Activated CD4-positive, alpha-beta memory T cell treated with anti-CD3 and anti-CD28 coated beads for 36 hours (primary cell): ENCODE data around the gene TMEM131L. TPM values are rescaled to one million over a fixed set of nuclear protein-coding genes. Genes with fewer than 3 reads are reported as not detected.
"Not testable (repeated sequence)": the region's sequence is repeated elsewhere in the genome, so short reads cannot be mapped to it uniquely, and the experiment has no call there.

Experiments
- CTCF ChIA-PET: fragments of 350-600 bp; sonication (Branson Sonifier 250); formaldehyde crosslinking; loops from one replicate; lab custom pipeline; 2021; ENCODE audit warnings: antibody characterized with exemption, inconsistent platforms; lab: Charles Lee
- POLR2A ChIA-PET: fragments of 350-600 bp; sonication (Branson Sonifier 250); formaldehyde crosslinking; loops from one replicate; lab custom pipeline; 2021; ENCODE audit warnings: antibody characterized with exemption; lab: Charles Lee
- DNase-seq: peaks from one replicate; pipeline ENCODE4 v3.0.0-alpha.2; 2020
- H3K27ac Mint-ChIP-seq: one replicate; pipeline ENCODE4 v1.8.0; 2021; ENCODE audit warnings: mixed read lengths
- H3K27me3 Mint-ChIP-seq: one replicate; pipeline ENCODE4 v1.8.0; 2021; ENCODE audit warnings: mixed read lengths
- H3K36me3 Mint-ChIP-seq: one replicate; pipeline ENCODE4 v1.8.0; 2021; ENCODE audit warnings: mixed read lengths
- H3K4me1 Mint-ChIP-seq: one replicate; pipeline ENCODE4 v1.8.0; 2021; ENCODE audit warnings: low read depth, mixed read lengths
- H3K4me3 Mint-ChIP-seq: one replicate; pipeline ENCODE4 v1.8.0; 2021; ENCODE audit warnings: mild to moderate bottlenecking, mixed read lengths
- H3K9me3 Mint-ChIP-seq: one replicate; pipeline ENCODE4 v1.8.0; 2021; ENCODE audit warnings: mixed read lengths
- intact Hi-C: fragments of 100-400 bp; cut with micrococcal nuclease; formaldehyde crosslinking; loops from one replicate; pipeline ENCODE4 v1.15.1; 2023
- total RNA-seq, 2 experiments: library from RNA; stranded (reverse); gene quantifications; one replicate each; pipeline ENCODE4 v1.2.3, GENCODE V29; 2021

Gene TMEM131L
- total RNA-seq, 2 experiments from 2014 or later: 32.7 to 33.3 TPM

DNA sequence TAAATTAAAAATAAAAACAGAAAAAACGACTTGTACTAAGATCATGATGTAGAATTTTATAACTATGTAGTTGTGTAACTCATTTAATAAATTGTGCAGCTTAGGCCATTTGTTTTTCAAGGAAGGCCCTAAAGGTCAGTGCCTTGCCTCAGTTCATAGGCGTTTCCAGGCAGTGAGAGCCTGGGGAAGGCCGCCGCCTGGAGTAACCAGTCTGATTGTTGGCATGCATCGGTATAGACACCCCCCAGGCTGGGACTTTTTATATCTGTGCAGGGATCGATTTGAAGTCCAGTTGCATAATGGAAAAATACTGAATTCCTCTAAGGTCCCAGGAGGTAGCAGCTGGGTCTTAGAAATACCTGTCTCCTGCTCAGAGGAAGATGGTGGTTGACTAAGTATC lies 77.2 kb downstream of the TMEM131L start:
- H3K27ac Mint-ChIP-seq: no peak overlapping the region
- peaks cover 56% of the 10 kb centered on the region for H3K4me1 Mint-ChIP-seq
- no peaks in the 10 kb centered on the region for H3K9me3 Mint-ChIP-seq
- ChIA-PET CTCF (interaction anchor here (0.8 to 2.0 kb wide), 3 partner anchors 65 to 110 kb away, joined by 3 to 6 read pairs (median 6); partner anchors contain the start of gene TMEM131L), POLR2A (no interaction called here)
- no peak for DNase-seq
- H3K4me3 Mint-ChIP-seq: no peak overlapping the region
- peaks cover 2% of the 10 kb centered on the region for H3K36me3 Mint-ChIP-seq
- intact Hi-C loops: no loop called here
- no peaks in the 10 kb centered on the region for H3K27me3 Mint-ChIP-seq

DNA sequence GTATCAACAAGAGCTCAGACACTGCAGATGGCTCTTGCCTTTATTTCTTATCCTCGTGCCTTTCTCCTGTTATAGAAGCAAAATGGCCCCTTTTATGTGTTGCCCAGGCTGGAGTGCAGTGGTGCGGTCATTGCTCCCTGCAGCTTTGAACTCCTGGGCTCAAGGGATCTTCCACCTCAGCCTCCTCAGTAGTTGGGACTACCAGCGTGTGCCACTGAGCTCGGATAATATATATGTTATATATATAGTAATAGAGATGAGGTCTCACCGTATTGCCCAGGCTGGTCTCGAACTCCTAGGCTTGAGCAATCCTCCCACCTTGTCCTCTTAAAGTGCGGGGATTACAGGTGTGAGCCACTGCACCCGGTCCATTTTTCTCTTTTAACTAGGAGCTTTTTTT lies 79.7 kb downstream of the TMEM131L start:
- POLR2A ChIA-PET: no interaction called here
- intact Hi-C loops: no loop called here
- peaks cover 51% of the 10 kb centered on the region for H3K4me1 Mint-ChIP-seq
- no peak overlapping the region for H3K4me3 Mint-ChIP-seq
- no peak overlapping the region for H3K27ac Mint-ChIP-seq
- no peak for DNase-seq
- CTCF ChIA-PET: interaction anchor here (0.6 to 1.1 kb wide), 4 partner anchors 28 to 403 kb away, joined by 3 to 4 read pairs (median 4); no protein-coding TSS in a partner anchor
- no peaks in the 10 kb centered on the region for H3K9me3 Mint-ChIP-seq
- peaks cover 4% of the 10 kb centered on the region for H3K36me3 Mint-ChIP-seq
- H3K27me3 Mint-ChIP-seq: no peaks in the 10 kb centered on the region

DNA sequence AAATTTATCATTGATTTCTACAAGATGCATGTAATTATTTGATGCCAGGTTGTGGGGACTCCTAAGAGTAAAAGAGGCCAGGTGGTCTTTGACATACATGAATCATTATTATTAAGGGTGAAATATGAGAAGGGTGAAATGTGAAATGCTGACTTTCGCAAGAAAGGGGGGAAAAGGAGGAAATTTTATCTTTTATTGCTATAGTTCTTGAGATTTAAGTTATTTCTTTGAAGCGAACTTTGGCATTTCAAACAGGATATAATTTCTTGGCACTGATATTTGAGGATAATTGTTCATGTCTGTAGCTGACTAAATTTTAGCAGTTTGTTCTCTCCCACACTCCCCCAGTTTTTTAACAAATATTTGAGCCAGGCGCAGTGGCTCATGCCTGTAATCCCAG lies 80.1 kb downstream of the TMEM131L start:
- POLR2A ChIA-PET: no interaction called here
- peaks cover 47% of the 10 kb centered on the region for H3K4me1 Mint-ChIP-seq
- no peaks in the 10 kb centered on the region for H3K9me3 Mint-ChIP-seq
- intact Hi-C loops: no loop called here
- H3K36me3 Mint-ChIP-seq: peaks cover 8% of the 10 kb centered on the region
- H3K27me3 Mint-ChIP-seq: no peaks in the 10 kb centered on the region
- CTCF ChIA-PET: interaction anchor here (0.6 to 1.1 kb wide), 2 partner anchors 28 to 201 kb away, joined by 4 read pairs; no protein-coding TSS in a partner anchor
- H3K27ac Mint-ChIP-seq: no peak overlapping the region
- no peak overlapping the region for H3K4me3 Mint-ChIP-seq
- DNase-seq: no peak

DNA sequence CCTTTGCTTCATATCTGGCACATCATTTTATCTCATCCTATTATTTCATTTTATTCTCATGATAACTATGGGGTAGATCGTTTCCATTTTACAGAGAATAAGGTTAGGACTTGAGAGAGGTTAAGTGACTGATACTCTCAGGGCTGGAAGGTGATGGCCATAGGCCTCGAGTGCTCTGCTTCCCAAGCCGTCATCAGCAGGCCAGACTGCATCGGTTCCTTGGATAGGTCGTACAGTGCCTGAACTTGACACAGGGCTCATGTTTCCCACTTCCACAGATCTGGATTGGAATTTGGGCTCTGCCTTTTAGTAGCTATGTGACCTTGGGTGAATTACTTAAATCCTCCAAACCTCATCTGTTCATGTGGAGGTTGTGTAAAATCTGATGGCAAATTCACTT lies 81.4 kb downstream of the TMEM131L start:
- Mint-ChIP-seq H3K9me3 (no peaks in the 10 kb centered on the region), H3K4me3 (no peak overlapping the region), H3K4me1 (peaks cover 34% of the 10 kb centered on the region), H3K27me3 (no peaks in the 10 kb centered on the region), H3K36me3 (peaks cover 8% of the 10 kb centered on the region), H3K27ac (no peak overlapping the region)
- intact Hi-C loops: no loop called here
- ChIA-PET POLR2A (interaction anchor here (1.1 kb wide), 1 partner anchor 59 kb away, joined by 3 read pairs; no protein-coding TSS in a partner anchor), CTCF (interaction anchor here (1.8 kb wide), 1 partner anchor 82 kb away, joined by 6 read pairs; the partner anchor contains the start of gene TMEM131L)
- DNase-seq: no peak

DNA sequence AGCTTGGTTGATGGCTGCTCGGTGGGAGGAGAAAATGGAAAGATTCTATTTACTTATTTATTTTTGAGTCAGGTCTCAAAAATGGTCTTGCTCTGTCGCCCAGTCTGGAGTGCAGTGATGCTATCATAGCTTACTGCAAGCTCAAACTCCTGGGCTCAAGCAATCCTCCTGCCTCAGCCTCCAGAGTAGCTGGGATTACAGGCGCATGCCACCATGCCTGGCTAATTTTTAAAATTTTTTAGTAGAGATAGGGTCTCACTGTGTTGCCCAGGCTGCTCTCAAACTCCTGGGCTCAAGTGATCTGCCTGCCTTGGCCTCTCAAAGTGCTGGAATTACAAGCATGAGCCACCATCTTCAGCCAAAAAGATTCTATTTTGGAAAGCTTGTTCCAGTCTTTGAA lies 82.7 kb downstream of the TMEM131L start:
- POLR2A ChIA-PET: interaction anchor here (0.9 to 1.4 kb wide), 3 partner anchors 20 to 83 kb away, joined by 3 to 5 read pairs (median 4); partner anchors contain the start of gene TMEM131L
- intact Hi-C loops: loop anchor here (2.0 kb wide), 1 partner anchor 20 kb away; no protein-coding TSS in a partner anchor
- CTCF ChIA-PET: interaction anchor here (0.9 to 1.8 kb wide), 7 partner anchors 18 to 116 kb away, joined by 3 to 9 read pairs (median 6); partner anchors contain the start of gene TMEM131L
- not testable (repeated sequence) for H3K27ac Mint-ChIP-seq, H3K4me3 Mint-ChIP-seq, DNase-seq, H3K9me3 Mint-ChIP-seq, H3K27me3 Mint-ChIP-seq
- Mint-ChIP-seq H3K36me3 (peaks cover 12% of the 10 kb centered on the region), H3K4me1 (peaks cover 37% of the 10 kb centered on the region)

DNA sequence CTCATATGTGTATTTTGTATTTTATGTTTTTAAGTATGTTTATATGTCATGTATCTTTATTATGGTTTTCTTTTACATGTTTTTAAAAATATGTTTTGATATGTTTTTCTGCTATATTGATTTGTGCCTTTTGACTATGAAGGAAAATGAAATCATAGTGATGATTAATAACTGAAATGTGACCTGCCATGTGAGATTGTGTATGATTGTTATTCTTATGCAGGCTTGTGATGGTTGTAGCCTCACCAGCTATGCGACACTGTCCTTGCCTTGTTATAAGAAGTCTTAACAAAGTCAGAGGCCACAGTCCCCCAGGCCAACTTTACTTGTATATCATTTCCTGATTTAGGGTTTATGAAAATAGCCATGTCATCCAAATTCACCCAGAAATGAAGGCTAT lies 83.2 kb downstream of the TMEM131L start:
- H3K9me3 Mint-ChIP-seq: no peaks in the 10 kb centered on the region
- DNase-seq: peak; percentile 31
- H3K36me3 Mint-ChIP-seq: peaks cover 11% of the 10 kb centered on the region
- intact Hi-C loops: loop anchor here (2.0 kb wide), 1 partner anchor 21 kb away; no protein-coding TSS in a partner anchor
- ChIA-PET CTCF (interaction anchor here (0.9 to 1.8 kb wide), 6 partner anchors 18 to 116 kb away, joined by 3 to 9 read pairs (median 6); partner anchors contain the start of gene TMEM131L), POLR2A (interaction anchor here (1.4 kb wide), 2 partner anchors 20 to 83 kb away, joined by 4 to 5 read pairs; partner anchors contain the start of gene TMEM131L)
- H3K4me1 Mint-ChIP-seq: peaks cover 36% of the 10 kb centered on the region
- H3K27me3 Mint-ChIP-seq: no peaks in the 10 kb centered on the region
- peak overlapping the region; percentile 1 for H3K27ac Mint-ChIP-seq
- H3K4me3 Mint-ChIP-seq: no peak overlapping the region

DNA sequence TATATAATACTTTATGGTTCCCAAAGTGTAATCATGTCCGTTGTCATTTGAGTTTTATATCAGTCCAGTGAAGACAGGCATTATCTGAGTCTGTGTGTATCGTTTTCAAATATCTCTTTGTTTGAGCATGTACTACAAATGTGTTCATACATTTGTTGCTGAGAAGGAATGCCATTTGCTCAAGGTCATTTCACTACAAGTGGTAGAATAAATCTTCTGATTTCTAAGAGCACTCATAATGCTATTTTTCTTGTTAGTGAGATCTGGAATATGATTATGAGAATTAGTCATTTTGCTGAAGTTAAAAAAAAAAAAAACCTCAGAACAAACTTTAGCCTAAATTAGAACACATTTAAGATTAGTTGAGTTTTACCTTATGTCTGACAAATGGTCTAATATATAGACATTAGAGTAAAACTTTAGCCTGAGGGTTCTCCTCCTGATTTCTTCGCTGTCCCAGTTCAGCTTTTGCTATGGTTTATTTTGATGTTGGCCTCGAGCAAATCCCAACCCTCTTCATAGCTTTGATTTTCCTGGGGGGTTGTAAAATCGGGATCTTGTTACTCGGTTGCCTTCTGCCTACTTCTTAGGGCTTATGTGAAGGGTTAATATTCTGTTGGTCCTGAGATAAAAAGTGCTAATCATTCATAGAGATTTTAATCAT lies 87.1 kb downstream of the TMEM131L start:
- ChIA-PET CTCF (interaction anchor here (1.0 to 1.4 kb wide), 2 partner anchors 85 to 227 kb away, joined by 3 read pairs; no protein-coding TSS in a partner anchor), POLR2A (no interaction called here)
- Mint-ChIP-seq H3K4me1 (peaks cover 45% of the 10 kb centered on the region), H3K27me3 (no peaks in the 10 kb centered on the region), H3K27ac (no peak overlapping the region), H3K4me3 (no peak overlapping the region), H3K36me3 (peaks cover 18% of the 10 kb centered on the region), H3K9me3 (no peaks in the 10 kb centered on the region)
- no peak for DNase-seq
- intact Hi-C loops: no loop called here

DNA sequence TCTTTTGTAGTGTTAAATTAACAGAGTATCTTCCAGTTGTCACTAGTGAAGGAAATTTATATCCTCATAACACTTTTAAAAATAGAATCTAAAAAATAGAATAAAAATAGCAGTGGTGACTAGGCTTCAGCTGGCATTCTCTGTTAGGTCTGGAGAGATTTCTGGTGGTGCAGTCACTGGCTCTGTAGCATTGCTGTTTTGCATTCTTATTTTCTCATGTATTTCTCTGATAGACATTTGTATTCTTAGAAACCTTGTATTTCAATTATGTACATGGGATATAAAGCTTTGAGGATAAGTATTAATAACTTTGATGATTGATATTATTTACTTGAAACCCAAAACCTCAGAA lies 87.6 kb downstream of the TMEM131L start:
- CTCF ChIA-PET: interaction anchor here (1.4 kb wide), 1 partner anchor 86 kb away, joined by 3 read pairs; no protein-coding TSS in a partner anchor
- Mint-ChIP-seq H3K27me3 (no peaks in the 10 kb centered on the region), H3K27ac (no peak overlapping the region), H3K9me3 (no peaks in the 10 kb centered on the region), H3K4me3 (no peak overlapping the region), H3K36me3 (peaks cover 21% of the 10 kb centered on the region), H3K4me1 (peaks cover 41% of the 10 kb centered on the region)
- POLR2A ChIA-PET: no interaction called here
- DNase-seq: no peak
- intact Hi-C loops: no loop called here

DNA sequence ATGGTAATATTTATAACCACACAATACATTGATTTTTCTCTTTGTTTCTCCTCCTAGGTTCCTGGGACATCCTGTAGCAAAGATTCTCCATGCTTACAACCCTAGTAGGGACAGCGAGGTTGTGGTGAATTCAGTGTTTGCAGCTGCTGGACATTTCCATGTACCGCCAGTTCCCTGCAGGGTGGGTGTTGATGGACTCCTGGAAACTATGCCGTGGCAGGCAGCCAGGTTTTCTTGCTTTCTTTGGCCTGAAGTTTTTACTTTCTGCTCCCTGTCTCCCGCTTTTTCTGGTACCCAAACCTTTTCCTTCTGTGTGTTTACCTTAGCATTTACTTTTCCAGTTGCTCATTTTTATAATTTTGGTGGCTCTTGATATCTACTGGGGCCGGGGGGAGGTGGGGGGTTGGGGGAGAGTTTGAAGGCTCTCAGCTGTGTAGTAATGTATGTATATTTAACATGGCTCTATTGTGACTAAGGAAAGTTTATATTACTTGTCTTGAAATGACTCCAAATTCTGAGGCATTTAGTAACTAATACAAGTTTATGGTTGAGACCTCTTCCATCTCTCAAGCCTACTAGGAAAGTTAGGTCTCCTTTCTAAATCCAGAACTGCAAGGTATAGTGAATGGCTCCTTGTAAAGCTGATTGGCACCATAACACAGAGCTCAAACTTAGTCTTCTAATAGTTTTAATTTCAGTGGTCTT lies 89.7 kb downstream of the TMEM131L start:
- Mint-ChIP-seq H3K4me1 (peaks cover 40% of the 10 kb centered on the region), H3K27me3 (no peaks in the 10 kb centered on the region), H3K4me3 (no peak overlapping the region), H3K27ac (no peak overlapping the region), H3K36me3 (peaks cover 36% of the 10 kb centered on the region), H3K9me3 (peaks cover 4% of the 10 kb centered on the region)
- POLR2A ChIA-PET: interaction anchor here (1.6 kb wide), 1 partner anchor 14 kb away, joined by 6 read pairs; no protein-coding TSS in a partner anchor
- CTCF ChIA-PET: interaction anchor here (1.0 to 1.8 kb wide), 2 partner anchors 14 to 18 kb away, joined by 3 to 7 read pairs; no protein-coding TSS in a partner anchor
- DNase-seq: no peak
- intact Hi-C loops: no loop called here

DNA sequence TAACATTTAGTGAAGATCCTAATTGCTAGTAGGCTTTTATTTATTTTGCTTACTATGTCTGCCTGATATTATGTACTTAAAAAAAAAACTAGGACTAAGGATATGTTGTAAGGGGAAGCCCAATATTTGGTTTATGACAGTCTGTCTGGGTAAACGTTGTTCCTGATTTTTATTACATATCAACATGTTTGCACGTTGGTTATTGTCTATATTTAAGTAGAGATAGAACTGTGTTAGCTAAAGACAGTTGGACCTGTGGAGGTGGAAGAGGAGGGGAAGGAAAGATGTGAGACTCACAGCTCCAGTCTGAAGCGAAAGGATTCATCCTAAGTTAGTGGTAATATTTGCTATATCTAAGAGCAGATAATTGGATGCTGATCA lies 90.3 kb downstream of the TMEM131L start:
- H3K27ac Mint-ChIP-seq: no peak overlapping the region
- H3K9me3 Mint-ChIP-seq: peaks cover 6% of the 10 kb centered on the region
- ChIA-PET POLR2A (interaction anchor here (1.6 kb wide), 1 partner anchor 15 kb away, joined by 6 read pairs; no protein-coding TSS in a partner anchor), CTCF (interaction anchor here (1.8 kb wide), 1 partner anchor 18 kb away, joined by 7 read pairs; no protein-coding TSS in a partner anchor)
- intact Hi-C loops: no loop called here
- no peaks in the 10 kb centered on the region for H3K27me3 Mint-ChIP-seq
- peaks cover 44% of the 10 kb centered on the region for H3K4me1 Mint-ChIP-seq
- peaks cover 38% of the 10 kb centered on the region for H3K36me3 Mint-ChIP-seq
- no peak overlapping the region for H3K4me3 Mint-ChIP-seq
- DNase-seq: no peak

DNA sequence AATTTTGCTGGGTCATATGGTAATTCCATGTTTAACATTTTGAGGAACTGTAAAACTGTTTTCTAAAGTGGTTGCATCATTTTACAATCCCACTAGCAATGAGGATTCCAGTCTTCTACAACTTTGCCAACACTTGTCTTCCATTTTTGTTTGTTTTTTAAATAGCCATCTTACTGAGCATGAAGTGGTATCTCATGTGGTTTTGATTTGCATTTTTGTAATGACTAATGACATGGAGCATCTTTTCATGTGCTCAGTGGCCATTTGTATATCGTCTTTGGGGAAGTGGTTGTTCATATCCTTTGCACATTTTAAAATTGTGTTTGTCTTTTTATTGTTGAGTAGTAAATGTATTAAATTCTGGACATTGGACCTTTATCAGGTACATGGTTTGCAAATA lies 94.7 kb downstream of the TMEM131L start:
- H3K4me3 Mint-ChIP-seq: no peak overlapping the region
- H3K27ac Mint-ChIP-seq: no peak overlapping the region
- no peak for DNase-seq
- no peaks in the 10 kb centered on the region for H3K27me3 Mint-ChIP-seq
- peaks cover 43% of the 10 kb centered on the region for H3K4me1 Mint-ChIP-seq
- peaks cover 9% of the 10 kb centered on the region for H3K9me3 Mint-ChIP-seq
- POLR2A ChIA-PET: no interaction called here
- peaks cover 52% of the 10 kb centered on the region for H3K36me3 Mint-ChIP-seq
- intact Hi-C loops: no loop called here
- CTCF ChIA-PET: no interaction called here
